VCaP (cell line): ENCODE measurements around the gene LRRTM1.

Experiments used
- H3K27ac ChIP-seq: fragments of 450-650 bp; 2 replicates; pipeline ENCODE4 v1.5.1; 2017
- CTCF ChIP-seq: fragments of 450-650 bp; conservative IDR thresholded peaks from 2 replicates; pipeline ENCODE4 v1.5.1; 2017; ENCODE audit warnings: mild to moderate bottlenecking, moderate library complexity

LRRTM1 gene

GRCh38 chr2:80302001-80302313 is 2.6 kb downstream of the LRRTM1 start:
- H3K27ac ChIP-seq: no peak overlapping the region
- no peak for TF ChIP-seq CTCF

- H3K27ac ChIP-seq: no peak overlapping the region
- TF ChIP-seq CTCF: no peak
Measured at GRCh38 chr2:80300954-80301353, 3.6 kb downstream of the LRRTM1 start.

- no peak for TF ChIP-seq CTCF
- H3K27ac ChIP-seq: no peak overlapping the region
Measured at GRCh38 chr2:80300346-80300745, 4.2 kb downstream of the LRRTM1 start.

GRCh38 chr2:80299661-80300060 is 4.9 kb downstream of the LRRTM1 start:
- no peak overlapping the region for H3K27ac ChIP-seq
- no peak for TF ChIP-seq CTCF

- no peak overlapping the region for H3K27ac ChIP-seq
- TF ChIP-seq CTCF: no peak
Measured at GRCh38 chr2:80298954-80299353, 5.6 kb downstream of the LRRTM1 start.

GRCh38 chr2:80293039-80293438 is 11.5 kb downstream of the LRRTM1 start:
- TF ChIP-seq CTCF: no peak
- no peak overlapping the region for H3K27ac ChIP-seq

- no peak overlapping the region for H3K27ac ChIP-seq
- no peak for TF ChIP-seq CTCF
Measured at GRCh38 chr2:80292474-80292873, 12.1 kb downstream of the LRRTM1 start.

GRCh38 chr2:80291656-80292055 is 12.9 kb downstream of the LRRTM1 start:
- no peak overlapping the region for H3K27ac ChIP-seq
- TF ChIP-seq CTCF: no peak
